Fibroblast of lung (primary cell): ENCODE results near the gene SETBP1.

Source experiments
- CTCF ChIP-seq, 2 donors: IDR thresholded peaks in 1 of 2; conservative IDR thresholded peaks in 1 of 2; 1 replicate in 1 of 2; 2 replicates in 1 of 2; pipeline ENCODE4 v1.5.1; 2011 to 2012; ENCODE audit warnings: low read length in 2 of 2, control low read depth in 1 of 2, inconsistent platforms in 1 of 2, low read depth in 1 of 2, mild to moderate bottlenecking in 1 of 2
- EZH2 ChIP-seq: IDR thresholded peaks from 2 replicates; pipeline ENCODE4 v1.5.1; 2012; ENCODE audit warnings: low read length, control low read depth, mild to moderate bottlenecking; ENCODE audit errors: missing control alignments

DNA sequence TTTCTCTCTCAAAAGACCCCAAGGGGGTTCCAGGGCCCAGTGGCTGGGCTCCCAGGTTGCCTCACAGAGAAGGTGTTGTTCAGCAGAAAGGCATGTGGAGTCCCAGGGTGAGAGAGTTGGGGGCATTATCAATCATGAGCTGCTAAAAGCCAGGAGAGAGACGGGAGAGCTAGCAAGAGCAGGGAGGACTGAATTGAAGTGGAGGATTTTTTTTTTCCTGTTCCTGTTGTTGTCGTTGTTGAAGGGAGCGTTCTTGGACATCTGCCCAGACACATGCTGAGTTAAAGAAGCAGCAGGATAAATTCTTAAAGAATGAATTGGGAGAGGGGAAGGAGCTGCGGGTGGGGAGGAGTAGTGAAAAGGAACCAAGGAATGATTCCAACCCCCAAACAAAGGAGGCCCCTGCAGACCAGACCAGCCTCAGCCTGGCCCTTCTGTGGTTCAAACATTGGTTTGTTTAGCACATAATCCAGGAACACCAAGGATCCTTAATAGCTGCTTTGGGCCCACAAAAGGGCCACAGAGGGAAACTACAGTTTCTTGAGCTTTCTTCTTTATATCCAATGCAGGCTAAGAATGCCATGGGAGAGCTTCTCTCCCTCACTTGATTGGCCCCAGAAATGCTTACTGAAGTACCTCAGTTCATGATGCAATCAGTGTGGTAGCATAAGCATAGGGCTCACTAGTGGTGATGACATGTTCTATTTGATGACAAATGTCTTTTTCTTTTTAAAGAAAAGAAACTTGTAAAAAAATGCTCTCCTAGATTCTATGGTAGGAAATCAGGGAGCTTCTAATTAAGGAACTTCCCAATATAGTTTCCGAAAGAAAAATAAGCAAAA is 146.0 kb downstream of the SETBP1 start:
- no peak for TF ChIP-seq CTCF (conservative IDR thresholded peaks at IDR 0.05 in 1 of 2, IDR thresholded peaks at IDR 0.05 in 1 of 2; ENCODE audit: low read depth in 1 of 2, low read length in 2 of 2)
- TF ChIP-seq EZH2 = no peak
